ENCODE measurements around the gene PLA2G15.

DNA sequence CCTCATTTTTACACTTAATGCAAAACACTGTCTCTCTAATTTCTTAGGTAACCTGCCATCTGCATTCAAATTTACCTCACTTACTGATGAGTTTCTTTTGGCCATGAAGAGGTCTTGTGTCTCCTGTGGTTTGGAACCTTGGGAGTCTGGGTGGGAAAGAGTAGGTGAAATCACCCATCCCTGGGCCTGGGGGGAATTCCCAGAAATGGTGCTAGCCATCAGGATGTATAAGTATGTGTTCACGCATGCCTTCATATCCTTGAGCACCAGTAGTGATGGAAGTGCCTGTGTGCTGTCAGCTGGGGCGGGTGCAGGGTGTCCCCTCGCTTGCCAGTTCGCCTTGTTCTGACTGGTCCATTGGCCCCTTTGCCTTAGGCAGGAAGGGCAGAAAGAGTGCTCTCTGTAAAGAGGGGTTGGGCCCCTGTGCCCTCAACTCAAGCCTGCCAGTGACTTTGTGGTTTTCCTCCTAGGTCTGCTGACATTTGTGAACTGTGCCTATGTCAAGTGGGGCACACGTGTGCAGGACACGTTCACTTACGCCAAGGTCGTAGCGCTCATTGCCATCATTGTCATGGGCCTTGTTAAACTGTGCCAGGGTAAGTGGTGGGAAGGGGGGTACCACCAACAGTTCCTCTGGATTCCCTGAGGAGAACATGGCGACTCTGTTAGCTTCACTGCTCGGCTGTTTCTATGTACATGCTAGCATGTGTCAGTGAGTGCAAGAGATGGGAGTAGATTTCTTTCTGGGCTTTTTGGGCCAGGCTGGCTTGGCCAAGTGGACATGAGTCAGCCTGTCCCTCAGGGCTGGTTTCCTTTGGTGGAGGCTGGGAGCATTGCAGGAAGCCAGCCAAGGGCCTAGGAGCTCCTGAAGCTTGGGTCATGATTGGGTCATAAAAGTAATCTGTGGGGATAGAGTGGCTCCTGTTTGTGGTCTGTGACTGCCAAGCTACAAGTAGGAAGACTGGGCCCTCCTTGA, 42.4 kb downstream of the PLA2G15 start:
- peak in 4 of 12 donors; percentile 6 to 21 (median 13) for TF ChIP-seq CTCF (IDR thresholded peaks at IDR 0.05)
- no peak for TF ChIP-seq POLR2A (IDR thresholded peaks at IDR 0.05)
